Adrenal gland (tissue), 12 donors: ENCODE results near the gene TMEM132C. TPM values are rescaled to one million over a fixed set of nuclear protein-coding genes. Genes with fewer than 3 reads are reported as not detected.

Experiments
- DNase-seq, 7 donors: peaks; one replicate each; pipeline ENCODE4 v3.0.0-alpha.2; 2019 to 2020
- H3K27ac ChIP-seq, 5 donors: fragments of 200-600 bp; sonication (generic) in 4 of 5; 1 replicate in 3 of 5; 2 replicates in 2 of 5; pipeline versions ENCODE4 v1.5.1 to v1.8.0; 2016 to 2020; ENCODE audit warnings: mild to moderate bottlenecking in 1 of 5
- H3K27me3 ChIP-seq: fragments of 200-600 bp; 2 replicates; pipeline ENCODE4 v1.8.0; 2021
- H3K36me3 ChIP-seq, 2 donors: fragments of 200-600 bp; replicated peaks in 1 of 2; 1 replicate in 1 of 2; 2 replicates in 1 of 2; pipeline versions ENCODE4 v1.5.1 to v1.8.0; 2018 to 2022
- H3K4me1 ChIP-seq, 2 donors: fragments of 200-600 bp; replicated peaks in 1 of 2; 1 replicate in 1 of 2; 2 replicates in 1 of 2; pipeline versions ENCODE4 v1.5.1 to v1.8.0; 2018 to 2021
- H3K4me3 ChIP-seq, 4 donors: fragments of 200-600 bp; sonication (generic) in 3 of 4; one replicate each; pipeline ENCODE4 v1.5.1; 2016 to 2018
- H3K9me3 ChIP-seq, 3 donors: fragments of 200-600 bp; sonication (generic) in 1 of 3; replicated peaks in 1 of 3; 1 replicate in 2 of 3; 2 replicates in 1 of 3; pipeline versions ENCODE4 v1.5.1 to v1.8.0; 2016 to 2021
- CTCF ChIP-seq, 6 experiments: fragments of 450-650 bp in 4 of 6; fragments of 200-600 bp in 2 of 6; sonication (generic) in 1 of 6; IDR thresholded peaks; 1 replicate in 5 of 6; 2 replicates in 1 of 6; pipeline versions ENCODE4 v1.5.1 to v1.8.0; 2016 to 2021; ENCODE audit warnings: antibody characterized with exemption in 6 of 6, mild to moderate bottlenecking in 2 of 6, moderate library complexity in 1 of 6
- POLR2A ChIP-seq, 2 donors: fragments of 450-650 bp; IDR thresholded peaks; one replicate each; pipeline ENCODE4 v1.6.1; 2017; ENCODE audit warnings: antibody characterized with exemption in 2 of 2, mild to moderate bottlenecking in 2 of 2, moderate library complexity in 1 of 2
- WGBS, 4 donors: extraction: QIAGEN DNeasy Blood & Tissue Kit in 2 of 4; methylation state at CpG; one replicate each; pipeline versions ENCODE4 v1.1.5 to v1.1.7; 2013 to 2017; 5-methylcytosine and 5-hydroxymethylcytosine counted together
- intact Hi-C, 2 donors: fragments of 100-400 bp; cut with DNase I; formaldehyde crosslinking; loops; one replicate each; pipeline versions ENCODE4 v1.14.1 to v1.15.0; 2022 to 2023
- polyA plus RNA-seq, 3 donors: library from polyadenylated mRNA; stranded (reverse); fragments of 200-250 nt in 2 of 3; fragments of 350-450 nt in 1 of 3; fragmentation: Illumina TruSeq in 1 of 3; extraction: RNeasy Lipid Tissue Mini Kit (QIAGEN cat#74804) in 1 of 3; gene quantifications; one replicate each; pipeline ENCODE4 v1.2.3, GENCODE V29; 2013 to 2014
- total RNA-seq, 9 donors: library from RNA; depleted of rRNA in 4 of 9; stranded (reverse); fragments of >200 nt in 4 of 9; fragments of 120-200 nt in 1 of 9; fragmentation: NEBNext Ultra II Directional in 1 of 9; extraction: Animal tissue kit (Norgen Biotek cat#: 25700) in 1 of 9; gene quantifications; one replicate each; pipeline versions ENCODE4 v1.1.0 to v1.2.4, GENCODE V29; 2013 to 2023
- donor health status: healthy with polysubstance abuse.
- donor health status: Bipolar disorder and iron deficiency.
- donor health status: DM: yes; HTN: yes; CAD: no.
- donor health status: DM: no; HTN: no; CAD: no.
- donor health status: DM: no; HTN: no; CAD: no.
- donor health status: DM: yes; HTN: yes; CAD: no.

Gene TMEM132C
- total and polyA plus RNA-seq, 12 donors = 1.2 to 4.2 (median 2.5) TPM

- intact Hi-C loops = no loop called here
- H3K27ac ChIP-seq = no peak overlapping the region
- H3K36me3 ChIP-seq = no peaks in the 10 kb centered on the region
- 62 to 74% (median 68%) methylated on average over 2 of the region's 2 CpGs for WGBS, 4 donors
- H3K4me1 ChIP-seq = no peaks in the 10 kb centered on the region
- no peak overlapping the region for H3K4me3 ChIP-seq
- DNase-seq = no peak
- TF ChIP-seq CTCF (IDR thresholded peaks at IDR 0.05) (no peak), POLR2A (IDR thresholded peaks at IDR 0.05) (no peak)
- H3K9me3 ChIP-seq = no peaks in the 10 kb centered on the region
- H3K27me3 ChIP-seq = no peaks in the 10 kb centered on the region
These were observed 52.0 kb downstream of the TMEM132C start for GRCh38 chr12:128318946-128319345.

- H3K4me1 ChIP-seq = no peaks in the 10 kb centered on the region
- H3K27ac ChIP-seq = no peak overlapping the region
- DNase-seq = no peak
- H3K27me3 ChIP-seq = no peaks in the 10 kb centered on the region
- no peak overlapping the region for H3K4me3 ChIP-seq
- TF ChIP-seq POLR2A (IDR thresholded peaks at IDR 0.05) = no peak
- no peak for TF ChIP-seq CTCF (IDR thresholded peaks at IDR 0.05)
- WGBS, 4 donors = 72 to 93% (median 89%) methylated on average over 5 of the region's 5 CpGs
- H3K36me3 ChIP-seq = no peaks in the 10 kb centered on the region
- no peaks in the 10 kb centered on the region for H3K9me3 ChIP-seq
- intact Hi-C loops = no loop called here
These were observed 55.4 kb downstream of the TMEM132C start for GRCh38 chr12:128322341-128322740.

- Histone ChIP-seq H3K27me3 (no peaks in the 10 kb centered on the region), H3K4me3 (no peak overlapping the region), H3K27ac (no peak overlapping the region), H3K9me3 (no peaks in the 10 kb centered on the region), H3K36me3 (no peaks in the 10 kb centered on the region), H3K4me1 (no peaks in the 10 kb centered on the region)
- 45 to 54% (median 49%) methylated on average over 20 of the region's 20 CpGs for WGBS, 4 donors
- no peak for DNase-seq
- intact Hi-C loops = no loop called here
- TF ChIP-seq CTCF (IDR thresholded peaks at IDR 0.05) = no peak
- no peak for TF ChIP-seq POLR2A (IDR thresholded peaks at IDR 0.05)
These were observed 56.4 kb downstream of the TMEM132C start for GRCh38 chr12:128323145-128323920.

GRCh38 chr12:128325646-128326045, 58.7 kb downstream of the TMEM132C start:
- H3K4me3 ChIP-seq = no peak overlapping the region
- no peak for DNase-seq
- intact Hi-C loops = no loop called here
- 70 to 79% (median 76%) methylated on average over 11 to 12 of the region's 12 CpGs for WGBS, 4 donors
- no peaks in the 10 kb centered on the region for H3K36me3 ChIP-seq
- no peaks in the 10 kb centered on the region for H3K4me1 ChIP-seq
- H3K27me3 ChIP-seq = no peaks in the 10 kb centered on the region
- H3K27ac ChIP-seq = no peak overlapping the region
- no peaks in the 10 kb centered on the region for H3K9me3 ChIP-seq
- TF ChIP-seq POLR2A (IDR thresholded peaks at IDR 0.05) = no peak
- TF ChIP-seq CTCF (IDR thresholded peaks at IDR 0.05) = no peak
